H1 (cell line): ENCODE data around the gene CNR2. TPM values are rescaled to one million over a fixed set of nuclear protein-coding genes. Genes with fewer than 3 reads are reported as not detected.

Experiments
- CTCF ChIA-PET: fragments of 300-600 bp; sonication (Branson Sonifier 250); formaldehyde crosslinking; loops from one replicate; lab custom pipeline; 2021; ENCODE audit not compliant: partially characterized antibody; lab: Charles Lee
- POLR2A ChIA-PET: fragments of 300-600 bp; sonication (Branson Sonifier 250); formaldehyde crosslinking; loops from one replicate; lab custom pipeline; 2021; ENCODE audit warnings: inconsistent platforms; ENCODE audit not compliant: partially characterized antibody; lab: Charles Lee
- DNase-seq, 2 experiments: peaks; one replicate each; pipeline versions ENCODE4 v3.0.0 to v3.0.0-alpha.2; 2010 to 2022; ENCODE audit warnings: low spot score in 2 of 2, low read depth in 1 of 2, mixed read lengths in 1 of 2
- FAIRE-seq: peaks from 2 replicates; lab custom pipeline; 2011; peaks lifted over from hg19 to GRCh38; lab: Jason Lieb, UNC
- H2AFZ ChIP-seq: 2 replicates; pipeline ENCODE4 v1.8.1; 2012; ENCODE audit warnings: low read length, inconsistent platforms
- H2AK5ac ChIP-seq: 2 replicates; pipeline ENCODE4 v1.6.1; 2013; ENCODE audit warnings: low read depth, low read length
- H2BK120ac ChIP-seq: replicated peaks from 2 replicates; pipeline ENCODE3; 2013; ENCODE audit warnings: low read depth, low read length, inconsistent platforms
- H2BK12ac ChIP-seq: 2 replicates; pipeline ENCODE4 v1.6.1; 2013; ENCODE audit warnings: low read depth, low read length
- H2BK15ac ChIP-seq: 2 replicates; pipeline ENCODE4 v1.6.1; 2013; ENCODE audit warnings: low read length
- H2BK20ac ChIP-seq: 2 replicates; pipeline ENCODE4 v1.6.1; 2013; ENCODE audit warnings: low read length
- H2BK5ac ChIP-seq: 2 replicates; pipeline ENCODE4 v1.6.1; 2013; ENCODE audit warnings: low read depth, low read length
- H3K14ac ChIP-seq: 2 replicates; pipeline ENCODE4 v1.6.1; 2013; ENCODE audit warnings: inconsistent platforms; ENCODE audit not compliant: insufficient read length
- H3K18ac ChIP-seq: 2 replicates; pipeline ENCODE4 v1.6.1; 2013; ENCODE audit warnings: low read length; ENCODE audit errors: extremely low read depth
- H3K23ac ChIP-seq: 2 replicates; pipeline ENCODE4 v1.6.1; 2013; ENCODE audit warnings: inconsistent platforms; ENCODE audit not compliant: insufficient read length
- H3K23me2 ChIP-seq: 2 replicates; pipeline ENCODE4 v1.6.1; 2013; ENCODE audit warnings: low read depth, low read length
- H3K27ac ChIP-seq: 2 replicates; pipeline ENCODE4 v1.6.1; 2011; ENCODE audit warnings: low read depth, low read length, inconsistent platforms
- H3K27me3 ChIP-seq, 4 experiments: replicated peaks in 1 of 4; 1 replicate in 1 of 4; 2 replicates in 3 of 4; pipeline versions ENCODE4 v1.6.1 to v1.8.1; 2011 to 2013; ENCODE audit warnings: low read length in 3 of 4, mild to moderate bottlenecking in 3 of 4, inconsistent platforms in 2 of 4, mixed read lengths in 2 of 4, moderate library complexity in 1 of 4; ENCODE audit not compliant: control insufficient read depth in 3 of 4, insufficient read depth in 3 of 4; ENCODE audit errors: extremely low read depth in 1 of 4
- H3K36me3 ChIP-seq, 4 experiments: 2 replicates each; pipeline versions ENCODE4 v1.6.1 to v1.8.1; 2011 to 2013; ENCODE audit warnings: mild to moderate bottlenecking in 4 of 4, low read length in 3 of 4, moderate library complexity in 2 of 4, control low read depth in 1 of 4, inconsistent platforms in 1 of 4; ENCODE audit not compliant: insufficient read depth in 4 of 4, control insufficient read depth in 2 of 4
- H3K4ac ChIP-seq: replicated peaks from 2 replicates; pipeline ENCODE3; 2013; ENCODE audit warnings: low read length, low read depth, mixed read lengths, inconsistent platforms; ENCODE audit not compliant: insufficient read length
- H3K4me1 ChIP-seq, 4 experiments: replicated peaks in 1 of 4; 1 replicate in 1 of 4; 2 replicates in 3 of 4; pipeline versions ENCODE4 v1.6.1 to v1.8.1; 2011 to 2013; ENCODE audit warnings: low read length in 3 of 4, inconsistent platforms in 2 of 4, mixed read lengths in 1 of 4; ENCODE audit not compliant: insufficient read depth in 4 of 4, control insufficient read depth in 3 of 4
- H3K4me2 ChIP-seq, 2 experiments: 2 replicates each; pipeline versions ENCODE4 v1.6.1 to v1.8.1; 2011 to 2013; ENCODE audit warnings: low read depth in 2 of 2, low read length in 2 of 2, control low read depth in 1 of 2, inconsistent platforms in 1 of 2, mild to moderate bottlenecking in 1 of 2; ENCODE audit not compliant: insufficient read depth in 1 of 2
- H3K4me3 ChIP-seq, 4 experiments: fragments of 200-600, 300-600 bp in 1 of 4; sonication (generic), shearing (Covaris generic), sonication (Bioruptor Twin) in 1 of 4; 2 replicates each; pipeline versions ENCODE4 v1.5.1 to v1.8.1; 2011 to 2016; ENCODE audit warnings: low read length in 4 of 4, low read depth in 3 of 4, control low read depth in 2 of 4, inconsistent platforms in 2 of 4, mild to moderate bottlenecking in 2 of 4, mixed read lengths in 1 of 4, moderate library complexity in 1 of 4; ENCODE audit not compliant: insufficient read depth in 2 of 4; ENCODE audit errors: extremely low read depth in 1 of 4
- H3K56ac ChIP-seq: replicated peaks from 2 replicates; pipeline ENCODE3; 2013; ENCODE audit warnings: low read depth, mild to moderate bottlenecking, mixed read lengths, low read length, inconsistent platforms; ENCODE audit not compliant: insufficient read length
- H3K79me1 ChIP-seq: 2 replicates; pipeline ENCODE4 v1.6.1; 2013; ENCODE audit warnings: low read depth, low read length, control low read depth
- H3K79me2 ChIP-seq, 2 experiments: 2 replicates each; pipeline versions ENCODE4 v1.6.1 to v1.8.1; 2012 to 2013; ENCODE audit warnings: low read length in 2 of 2, mild to moderate bottlenecking in 2 of 2, inconsistent platforms in 1 of 2; ENCODE audit not compliant: insufficient read depth in 2 of 2, control insufficient read depth in 1 of 2
- H3K9ac ChIP-seq, 4 experiments: replicated peaks in 1 of 4; 1 replicate in 1 of 4; 2 replicates in 3 of 4; pipeline versions ENCODE4 v1.6.1 to v1.8.1; 2011 to 2013; ENCODE audit warnings: low read depth in 3 of 4, low read length in 3 of 4, control low read depth in 2 of 4, mild to moderate bottlenecking in 2 of 4, moderate library complexity in 2 of 4, inconsistent platforms in 1 of 4; ENCODE audit errors: extremely low read depth in 1 of 4
- H3K9me3 ChIP-seq, 2 experiments: 2 replicates each; pipeline versions ENCODE4 v1.6.1 to v1.8.1; 2012 to 2013; ENCODE audit warnings: mild to moderate bottlenecking in 2 of 2, moderate library complexity in 2 of 2, control low read depth in 1 of 2, inconsistent platforms in 1 of 2, low read depth in 1 of 2, low read length in 1 of 2, mixed read lengths in 1 of 2; ENCODE audit not compliant: insufficient read depth in 2 of 2
- H4K20me1 ChIP-seq, 2 experiments: replicated peaks in 1 of 2; 2 replicates each; pipeline versions ENCODE3 to v1.8.1; 2011 to 2013; ENCODE audit warnings: inconsistent platforms in 2 of 2, low read length in 2 of 2, mild to moderate bottlenecking in 1 of 2; ENCODE audit not compliant: insufficient read depth in 2 of 2, control insufficient read depth in 1 of 2
- H4K5ac ChIP-seq: 2 replicates; pipeline ENCODE4 v1.6.1; 2013; ENCODE audit warnings: low read length, low read depth, mixed read lengths, inconsistent platforms; ENCODE audit not compliant: insufficient read length
- H4K8ac ChIP-seq: 2 replicates; pipeline ENCODE4 v1.8.0; 2013; ENCODE audit warnings: mild to moderate bottlenecking, moderate library complexity, low read length, inconsistent platforms; ENCODE audit not compliant: insufficient read depth; ENCODE audit errors: extremely low read depth
- H4K91ac ChIP-seq: replicated peaks from 2 replicates; pipeline ENCODE3; 2013; ENCODE audit warnings: low read length, mixed read lengths, inconsistent platforms; ENCODE audit not compliant: insufficient read length
- CBX5 ChIP-seq: fragments of 300-800, 300-1000 bp; sonication (generic); IDR thresholded peaks from 2 replicates; pipeline ENCODE4 v1.7.1; 2016; ENCODE audit warnings: antibody characterized with exemption, low read length, low read depth
- SIN3A ChIP-seq, 2 experiments: IDR thresholded peaks in 1 of 2; conservative IDR thresholded peaks in 1 of 2; 2 replicates each; pipeline ENCODE4 v1.6.1; 2011 to 2012; ENCODE audit warnings: low read length in 2 of 2, improper control_type of control experiment in 1 of 2, low read depth in 1 of 2, mild to moderate bottlenecking in 1 of 2
- SUZ12 ChIP-seq: fragments of 200-600 bp; sonication (generic); IDR thresholded peaks from 2 replicates; pipeline ENCODE4 v1.6.1; 2012; ENCODE audit warnings: mild to moderate bottlenecking, inconsistent platforms, low read length, moderate library complexity, mixed read lengths
- ZNF274 ChIP-seq: IDR thresholded peaks from 2 replicates; pipeline ENCODE4 v1.7.0; 2012; ENCODE audit warnings: low read length, borderline replicate concordance; ENCODE audit errors: extremely low read depth
- polyA plus RNA-seq, 7 experiments: library from polyadenylated mRNA; depleted of rRNA in 3 of 7; stranded (reverse) in 5 of 7; unstranded in 2 of 7; fragments of >200 nt in 5 of 7; fragments of 200-250 nt in 2 of 7; gene quantifications; 1 replicate in 5 of 7; 2 replicates in 1 of 7; 4 replicates in 1 of 7; pipeline versions ENCODE4 v1.2.1 to v1.2.3, GENCODE V29; 2011 to 2013; ENCODE audit warnings: missing spikeins in 2 of 7, mixed read lengths in 2 of 7
- total RNA-seq: library from RNA; stranded (reverse); fragmentation: NEBNext Ultra II Directional; extraction: Animal tissue kit (Norgen Biotek cat#: 25700); gene quantifications from 2 replicates; pipeline ENCODE4 v1.2.1, GENCODE V29; 2021

The CNR2 gene
- total and polyA plus RNA-seq, 2 of the 8 experiments (the other 6 are each of a cell fraction or from before 2014, with no cell fraction given): not detected

DNA sequence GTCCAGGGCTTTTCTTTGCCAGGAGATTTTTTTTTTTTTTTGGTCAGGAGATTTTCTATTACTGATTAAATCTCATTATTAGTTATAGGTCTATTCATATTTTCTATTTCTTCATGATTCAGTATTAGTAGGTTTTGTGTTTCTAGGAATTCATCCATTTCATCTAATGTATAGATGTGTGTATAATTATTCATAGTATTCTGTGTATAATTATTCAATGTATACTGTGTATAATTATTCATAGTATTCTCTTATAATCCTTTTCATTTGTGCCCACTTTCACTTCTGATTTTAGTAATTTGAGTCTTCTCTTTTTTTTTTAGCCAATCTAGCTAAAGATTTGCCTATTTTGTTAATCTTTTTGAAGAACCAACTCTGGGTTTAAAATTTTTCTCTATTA lies 34.2 kb upstream of the CNR2 start:
- DNase-seq (no peak), FAIRE-seq (no peak)
- Histone ChIP-seq H2BK15ac (no peak overlapping the region), H2AFZ (no peak overlapping the region), H2BK20ac (no peak overlapping the region), H3K23ac (no peak overlapping the region), H2BK5ac (no peak overlapping the region), H2BK12ac (no peak overlapping the region)
- POLR2A ChIA-PET: interaction anchor here (1.3 kb wide), 1 partner anchor 11 kb away, joined by 5 read pairs; no protein-coding TSS in a partner anchor
- TF ChIP-seq ZNF274 (no peak), SIN3A (conservative IDR thresholded peaks at IDR 0.05 in 1 of 2, IDR thresholded peaks at IDR 0.05 in 1 of 2; ENCODE audit: low read depth in 1 of 2, low read length in 2 of 2) (no peak), SUZ12 (no peak), CBX5 (no peak)
- TF ChIP-seq, all 59 proteins: peak for 0
- Histone ChIP-seq H4K91ac (no peak overlapping the region), H3K14ac (no peak overlapping the region), H3K56ac (no peak overlapping the region), H3K18ac (no peak overlapping the region), H3K27ac (no peak overlapping the region), H3K4ac (no peak overlapping the region), H3K36me3 (no peaks in the 10 kb centered on the region), H3K27me3 (no peaks in the 10 kb centered on the region), H4K20me1 (no peaks in the 10 kb centered on the region), H3K79me1 (no peaks in the 10 kb centered on the region), H2BK120ac (no peak overlapping the region), H3K4me3 (no peak overlapping the region), H3K9ac (no peak overlapping the region), H4K8ac (no peak overlapping the region), H4K5ac (no peak overlapping the region), H3K4me1 (no peaks in the 10 kb centered on the region), H3K23me2 (no peaks in the 10 kb centered on the region), H3K9me3 (no peaks in the 10 kb centered on the region), H2AK5ac (no peak overlapping the region), H3K79me2 (no peaks in the 10 kb centered on the region), H3K4me2 (no peak overlapping the region)
- CTCF ChIA-PET: interaction anchor here (1.2 to 2.8 kb wide), 3 partner anchors 10 to 126 kb away, joined by 5 to 10 read pairs (median 8); no protein-coding TSS in a partner anchor
